Cerebellar cortex (tissue), 1 donor: ENCODE results near the gene TGM2.

Experiments
- DNase-seq: peaks from one replicate; pipeline ENCODE4 v3.0.0-alpha.2; 2015; ENCODE audit warnings: low spot score

Gene TGM2

GRCh38 chr20:38132156-38132909, 32.7 kb downstream of the TGM2 start:
- no peak for DNase-seq

GRCh38 chr20:38131588-38132121, 33.4 kb downstream of the TGM2 start:
- no peak for DNase-seq

GRCh38 chr20:38130687-38131587, 34.1 kb downstream of the TGM2 start:
- DNase-seq: no peak

GRCh38 chr20:38129893-38130609, 35.0 kb downstream of the TGM2 start:
- DNase-seq: no peak

- no peak for DNase-seq
These were observed 35.7 kb downstream of the TGM2 start for GRCh38 chr20:38129248-38129865.

GRCh38 chr20:38128691-38129090, 36.4 kb downstream of the TGM2 start:
- no peak for DNase-seq

GRCh38 chr20:38127920-38128528, 37.0 kb downstream of the TGM2 start:
- no peak for DNase-seq

GRCh38 chr20:38126932-38127621, 38.0 kb downstream of the TGM2 start:
- DNase-seq: no peak

GRCh38 chr20:38126146-38126921, 38.7 kb downstream of the TGM2 start:
- DNase-seq: no peak

- DNase-seq: no peak
These were observed 39.7 kb downstream of the TGM2 start for GRCh38 chr20:38125157-38126056.

GRCh38 chr20:38123021-38123587, 42.0 kb downstream of the TGM2 start:
- DNase-seq: no peak

- DNase-seq: no peak
These were observed 43.3 kb downstream of the TGM2 start for GRCh38 chr20:38121741-38122140.

GRCh38 chr20:38120625-38120988, 44.5 kb downstream of the TGM2 start:
- no peak for DNase-seq

GRCh38 chr20:38119446-38119845, 45.6 kb downstream of the TGM2 start:
- DNase-seq: no peak

GRCh38 chr20:38117635-38118034, 47.4 kb downstream of the TGM2 start:
- DNase-seq: no peak

- no peak for DNase-seq
These were observed 47.9 kb downstream of the TGM2 start for GRCh38 chr20:38117205-38117604.

- no peak for DNase-seq
These were observed 48.5 kb downstream of the TGM2 start for GRCh38 chr20:38116409-38117165.

GRCh38 chr20:38115896-38116295, 49.2 kb downstream of the TGM2 start:
- no peak for DNase-seq
